Effector memory CD4-positive, alpha-beta T cell (primary cell): Measurements from ENCODE around the gene DIS3L2.

Source experiments
- DNase-seq, 3 donors: peaks; one replicate each; pipeline ENCODE4 v3.0.0-alpha.2; 2020
- H3K27ac ChIP-seq: 2 replicates; pipeline ENCODE4 v1.7.0; 2013; ENCODE audit warnings: mild to moderate bottlenecking, low read length, moderate library complexity; ENCODE audit not compliant: insufficient read depth, poor library complexity, severe bottlenecking
- H3K27me3 ChIP-seq: replicated peaks from 2 replicates; pipeline ENCODE4 v1.7.0; 2013; ENCODE audit warnings: mild to moderate bottlenecking, low read length; ENCODE audit not compliant: insufficient read depth, control insufficient read depth, poor library complexity, severe bottlenecking
- H3K36me3 ChIP-seq: 2 replicates; pipeline ENCODE4 v1.7.0; 2013; ENCODE audit warnings: mild to moderate bottlenecking, low read length, moderate library complexity; ENCODE audit not compliant: control insufficient read depth, insufficient read depth
- H3K4me1 ChIP-seq: 2 replicates; pipeline ENCODE4 v1.7.0; 2013; ENCODE audit warnings: low read length, mild to moderate bottlenecking; ENCODE audit not compliant: control insufficient read depth, insufficient read depth, poor library complexity, severe bottlenecking
- H3K4me3 ChIP-seq: 2 replicates; pipeline ENCODE4 v1.7.0; 2013; ENCODE audit warnings: low read length, low read depth, mild to moderate bottlenecking; ENCODE audit not compliant: insufficient read depth, poor library complexity, severe bottlenecking
- H3K9me3 ChIP-seq: 2 replicates; pipeline ENCODE4 v1.7.0; 2013; ENCODE audit warnings: mild to moderate bottlenecking, low read length, moderate library complexity; ENCODE audit not compliant: control insufficient read depth

The DIS3L2 gene

DNA sequence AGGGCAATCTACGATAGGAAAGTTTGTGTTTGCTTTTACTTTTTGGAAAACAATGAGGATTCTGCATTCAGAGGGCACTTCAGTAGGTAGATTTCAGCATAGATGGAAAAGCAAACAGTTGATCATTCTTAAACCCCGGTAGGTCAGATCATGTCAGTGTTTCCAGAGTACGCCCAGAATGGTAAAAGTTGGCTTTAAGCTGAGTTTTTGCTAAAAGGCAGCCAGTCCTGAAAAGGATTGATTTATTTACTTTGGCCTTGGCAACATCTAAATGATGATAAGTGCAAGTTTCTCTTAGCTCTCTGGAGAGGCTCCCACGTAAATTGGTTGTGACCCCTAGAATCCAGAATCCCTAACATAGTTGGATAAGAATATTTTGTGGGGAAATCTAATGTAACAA is 168.0 kb downstream of the DIS3L2 start:
- no peak for DNase-seq
- H3K27ac ChIP-seq, result no peak overlapping the region
- peaks cover 20% of the 10 kb centered on the region for H3K36me3 ChIP-seq
- no peaks in the 10 kb centered on the region for H3K9me3 ChIP-seq
- H3K27me3 ChIP-seq, result no peaks in the 10 kb centered on the region
- no peaks in the 10 kb centered on the region for H3K4me1 ChIP-seq
- H3K4me3 ChIP-seq, result no peak overlapping the region

DNA sequence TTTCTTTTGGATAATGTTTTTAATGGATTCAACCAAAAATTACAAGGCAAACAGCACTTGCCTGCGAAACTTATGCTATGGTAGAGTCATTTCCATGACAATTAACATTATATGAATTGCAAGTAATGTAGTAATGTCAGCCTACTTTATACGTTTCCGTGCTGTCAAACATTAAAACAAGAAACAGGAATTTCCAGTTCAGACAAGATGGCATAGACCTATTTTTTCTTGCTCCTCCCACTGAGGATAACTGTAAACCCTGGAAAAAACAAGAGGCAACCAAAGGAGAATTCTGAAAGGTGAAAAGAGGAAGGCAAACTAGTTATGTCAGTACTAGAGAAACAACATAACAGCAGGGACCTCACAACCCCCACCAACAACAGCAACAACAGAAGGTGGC is 170.7 kb downstream of the DIS3L2 start:
- Histone ChIP-seq H3K27me3 (no peaks in the 10 kb centered on the region), H3K27ac (no peak overlapping the region), H3K9me3 (no peaks in the 10 kb centered on the region), H3K36me3 (peaks cover 20% of the 10 kb centered on the region), H3K4me3 (no peak overlapping the region), H3K4me1 (no peaks in the 10 kb centered on the region)
- DNase-seq, result no peak

DNA sequence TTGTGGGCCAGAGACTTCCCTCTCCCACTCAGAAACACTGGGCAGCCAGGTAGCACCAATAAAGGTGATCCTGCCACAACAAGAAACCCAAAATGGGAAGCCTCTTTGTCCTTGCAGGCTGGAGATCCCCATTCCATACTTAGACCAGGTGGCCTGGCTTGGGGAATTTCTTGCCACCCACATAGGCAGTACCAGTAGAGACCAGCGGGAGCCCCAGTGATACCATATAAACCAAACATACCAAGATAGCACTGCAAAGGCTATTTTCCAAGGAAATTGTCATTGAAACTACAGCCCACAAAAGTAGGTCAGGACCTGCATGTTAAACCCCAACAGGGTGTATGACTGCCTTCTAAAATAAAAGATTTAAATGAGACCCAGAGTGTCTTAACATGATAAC is 171.6 kb downstream of the DIS3L2 start:
- no peaks in the 10 kb centered on the region for H3K4me1 ChIP-seq
- H3K9me3 ChIP-seq, result no peaks in the 10 kb centered on the region
- H3K36me3 ChIP-seq, result peaks cover 20% of the 10 kb centered on the region
- DNase-seq, result no peak
- no peak overlapping the region for H3K4me3 ChIP-seq
- no peaks in the 10 kb centered on the region for H3K27me3 ChIP-seq
- no peak overlapping the region for H3K27ac ChIP-seq

- H3K9me3 ChIP-seq, result no peaks in the 10 kb centered on the region
- DNase-seq, result no peak
- no peaks in the 10 kb centered on the region for H3K4me1 ChIP-seq
- peaks cover 16% of the 10 kb centered on the region for H3K36me3 ChIP-seq
- no peak overlapping the region for H3K4me3 ChIP-seq
- no peaks in the 10 kb centered on the region for H3K27me3 ChIP-seq
- no peak overlapping the region for H3K27ac ChIP-seq
Observed at GRCh38 chr2:232134939-232135338, 173.4 kb downstream of the DIS3L2 start.

DNA sequence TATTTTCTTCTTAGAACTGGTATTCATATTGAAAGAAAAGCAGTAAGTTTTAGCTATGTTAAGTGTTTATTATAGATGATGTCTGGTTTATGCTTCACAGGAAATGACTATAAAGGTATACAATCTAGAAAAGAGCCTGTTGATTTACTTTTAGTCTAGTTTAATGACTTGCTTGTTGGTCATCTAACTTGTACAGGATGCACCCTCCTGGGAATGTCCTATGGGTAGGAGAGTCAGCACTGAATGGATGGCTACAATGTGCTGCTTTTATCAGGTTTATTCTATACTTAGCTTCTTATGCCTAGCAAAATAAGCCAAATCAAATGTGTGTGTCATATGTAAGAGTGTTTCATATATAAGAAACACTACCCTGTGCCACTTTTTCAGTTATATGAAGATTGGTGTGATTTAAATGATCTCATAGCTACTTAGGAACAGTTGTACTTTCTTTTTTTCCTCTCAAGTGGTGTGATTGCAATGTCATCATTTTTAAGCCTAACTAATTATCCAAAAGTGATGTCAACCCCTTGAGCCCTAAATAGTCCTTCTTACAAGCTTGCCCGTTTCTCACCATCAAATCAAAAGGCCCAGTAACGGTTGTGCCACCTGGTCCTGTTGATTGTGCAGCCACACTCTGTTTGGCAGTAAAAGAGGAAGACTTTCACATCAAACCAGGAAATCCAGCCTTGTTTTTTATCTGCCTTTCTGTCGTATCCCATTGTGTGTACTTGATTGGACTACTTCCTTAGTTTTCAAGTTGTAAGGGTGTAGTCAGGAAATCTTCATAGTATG is 176.0 kb downstream of the DIS3L2 start:
- DNase-seq, result no peak

GRCh38 chr2:232138441-232138840 is 176.9 kb downstream of the DIS3L2 start:
- H3K36me3 ChIP-seq, result no peaks in the 10 kb centered on the region
- H3K4me1 ChIP-seq, result no peaks in the 10 kb centered on the region
- no peak overlapping the region for H3K27ac ChIP-seq
- no peaks in the 10 kb centered on the region for H3K9me3 ChIP-seq
- H3K27me3 ChIP-seq, result no peaks in the 10 kb centered on the region
- no peak for DNase-seq
- H3K4me3 ChIP-seq, result no peak overlapping the region

More for the DNA sequence above, 176.0 kb downstream of the DIS3L2 start:
- no peak overlapping the region for H3K4me3 ChIP-seq
- H3K4me1 ChIP-seq, result no peaks in the 10 kb centered on the region
- H3K27me3 ChIP-seq, result no peaks in the 10 kb centered on the region
- H3K9me3 ChIP-seq, result no peaks in the 10 kb centered on the region
- peaks cover 7% of the 10 kb centered on the region for H3K36me3 ChIP-seq
- H3K27ac ChIP-seq, result no peak overlapping the region

GRCh38 chr2:232139171-232139594 is 177.7 kb downstream of the DIS3L2 start:
- H3K27me3 ChIP-seq, result no peaks in the 10 kb centered on the region
- H3K9me3 ChIP-seq, result no peaks in the 10 kb centered on the region
- H3K36me3 ChIP-seq, result no peaks in the 10 kb centered on the region
- DNase-seq, result no peak
- H3K4me1 ChIP-seq, result no peaks in the 10 kb centered on the region
- no peak overlapping the region for H3K27ac ChIP-seq
- no peak overlapping the region for H3K4me3 ChIP-seq

- Histone ChIP-seq H3K27ac (no peak overlapping the region), H3K9me3 (no peaks in the 10 kb centered on the region), H3K27me3 (no peaks in the 10 kb centered on the region), H3K4me1 (no peaks in the 10 kb centered on the region), H3K36me3 (no peaks in the 10 kb centered on the region), H3K4me3 (no peak overlapping the region)
- DNase-seq, result no peak
Observed at GRCh38 chr2:232139786-232140562, 178.5 kb downstream of the DIS3L2 start.

GRCh38 chr2:232141591-232141990 is 180.1 kb downstream of the DIS3L2 start:
- DNase-seq, result no peak
- no peaks in the 10 kb centered on the region for H3K36me3 ChIP-seq
- H3K4me1 ChIP-seq, result no peaks in the 10 kb centered on the region
- no peaks in the 10 kb centered on the region for H3K9me3 ChIP-seq
- no peak overlapping the region for H3K4me3 ChIP-seq
- H3K27ac ChIP-seq, result no peak overlapping the region
- H3K27me3 ChIP-seq, result no peaks in the 10 kb centered on the region

DNA sequence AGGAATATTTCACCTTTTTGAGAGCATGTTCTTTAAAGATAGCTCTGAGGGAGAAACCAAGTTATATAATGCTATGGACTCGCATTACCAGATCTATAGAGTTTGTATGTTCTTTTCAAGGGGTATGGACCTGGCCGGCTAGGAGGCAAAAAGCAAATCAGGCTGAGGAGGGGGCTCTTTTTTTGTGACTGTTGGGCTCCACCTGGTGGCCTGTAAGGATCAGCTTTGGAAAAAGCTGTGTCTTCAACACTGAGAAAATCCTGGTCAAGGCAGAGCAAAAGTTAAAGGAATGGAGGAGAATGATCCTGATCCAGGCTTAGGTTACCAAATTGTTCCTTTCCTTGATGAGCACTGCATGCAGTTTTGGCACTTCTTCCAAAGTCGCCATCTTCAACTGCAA is 180.5 kb downstream of the DIS3L2 start:
- DNase-seq, result no peak

More for the DNA sequence above, 180.5 kb downstream of the DIS3L2 start:
- Histone ChIP-seq H3K4me1 (no peaks in the 10 kb centered on the region), H3K4me3 (no peak overlapping the region), H3K9me3 (no peaks in the 10 kb centered on the region), H3K27me3 (no peaks in the 10 kb centered on the region), H3K36me3 (no peaks in the 10 kb centered on the region), H3K27ac (no peak overlapping the region)
